ENCODE measurements around the gene ETHE1. TPM values are rescaled to one million over a fixed set of nuclear protein-coding genes. Genes with fewer than 3 reads are reported as not detected.
"Not testable (repeated sequence)": the region's sequence is repeated elsewhere in the genome, so short reads cannot be mapped to it uniquely, and the experiment has no call there.

ETHE1 gene
- total RNA-seq, 6 donors from 2014 or later = 27.4 to 69.2 (median 41.4) TPM

- no peaks in the 10 kb centered on the region for H3K9me3 ChIP-seq
- H3K4me1 ChIP-seq = no peaks in the 10 kb centered on the region
- H3K27me3 ChIP-seq = no peaks in the 10 kb centered on the region
- TF ChIP-seq EP300 (IDR thresholded peaks at IDR 0.05) = no peak
- no peak for TF ChIP-seq CTCF (IDR thresholded peaks at IDR 0.05)
- TF ChIP-seq POLR2A (IDR thresholded peaks at IDR 0.05) = no peak
- TF ChIP-seq POLR2AphosphoS5 (IDR thresholded peaks at IDR 0.05) = no peak
- no peak overlapping the region for H3K27ac ChIP-seq
- no peak for ATAC-seq (ENCODE audit: low FRiP score in 2 of 2)
- H3K4me3 ChIP-seq = no peak overlapping the region
- H3K36me3 ChIP-seq = peaks cover 14 to 71% (median 37%) of the 10 kb centered on the region in 4 donors
- peak in 1 of 2 donors; percentile 56 for DNase-seq
- 92 to 95% methylated on average over 23 of the region's 23 CpGs for WGBS, 2 donors
Observed at GRCh38 chr19:43551399-43552197, 24.6 kb upstream of the ETHE1 start.

GRCh38 chr19:43548706-43549105 is 21.7 kb upstream of the ETHE1 start:
- WGBS, 2 donors = 89 to 91% methylated on average over 2 of the region's 2 CpGs
- no peak for TF ChIP-seq POLR2AphosphoS5 (IDR thresholded peaks at IDR 0.05)
- TF ChIP-seq EP300 (IDR thresholded peaks at IDR 0.05) = no peak
- no peak for TF ChIP-seq POLR2A (IDR thresholded peaks at IDR 0.05)
- no peak for TF ChIP-seq CTCF (IDR thresholded peaks at IDR 0.05)
- H3K36me3 ChIP-seq = peaks cover 14 to 78% (median 50%) of the 10 kb centered on the region in 4 donors

GRCh38 chr19:43547926-43548325 is 20.9 kb upstream of the ETHE1 start:
- H3K4me1 ChIP-seq; ATAC-seq (ENCODE audit: low FRiP score in 2 of 2); H3K27me3 ChIP-seq; H3K4me3 ChIP-seq; H3K27ac ChIP-seq; H3K9me3 ChIP-seq: not testable (repeated sequence)
- WGBS, 2 donors = 88 to 91% methylated on average over 3 to 9 of the region's 24 CpGs
- peaks cover 14 to 81% (median 51%) of the 10 kb centered on the region in 4 donors for H3K36me3 ChIP-seq
- DNase-seq = peak in 1 of 2 donors; percentile 68

More at GRCh38 chr19:43548706-43549105, 21.7 kb upstream of the ETHE1 start:
- Histone ChIP-seq H3K4me3 (no peak overlapping the region), H3K4me1 (no peaks in the 10 kb centered on the region), H3K27me3 (no peaks in the 10 kb centered on the region), H3K27ac (no peak overlapping the region), H3K9me3 (no peaks in the 10 kb centered on the region)
- ATAC-seq (ENCODE audit: low FRiP score in 2 of 2) (no peak), DNase-seq (no peak)

- Histone ChIP-seq H3K27me3 (no peaks in the 10 kb centered on the region), H3K4me3 (no peak overlapping the region), H3K36me3 (peaks cover 11 to 81% (median 52%) of the 10 kb centered on the region in 4 donors), H3K4me1 (no peaks in the 10 kb centered on the region), H3K9me3 (no peaks in the 10 kb centered on the region), H3K27ac (no peak overlapping the region)
- DNase-seq (no peak), ATAC-seq (ENCODE audit: low FRiP score in 2 of 2) (no peak)
- WGBS, 2 donors = 93 to 97% methylated on average over 3 of the region's 3 CpGs
- no peak for TF ChIP-seq CTCF (IDR thresholded peaks at IDR 0.05)
- no peak for TF ChIP-seq EP300 (IDR thresholded peaks at IDR 0.05)
- no peak for TF ChIP-seq POLR2A (IDR thresholded peaks at IDR 0.05)
- no peak for TF ChIP-seq POLR2AphosphoS5 (IDR thresholded peaks at IDR 0.05)
Observed at GRCh38 chr19:43546581-43546980, 19.6 kb upstream of the ETHE1 start.

GRCh38 chr19:43545981-43546380 is 19.0 kb upstream of the ETHE1 start:
- no peak overlapping the region for H3K27ac ChIP-seq
- no peak overlapping the region for H3K4me3 ChIP-seq
- no peak for TF ChIP-seq POLR2A (IDR thresholded peaks at IDR 0.05)
- TF ChIP-seq POLR2AphosphoS5 (IDR thresholded peaks at IDR 0.05) = no peak
- TF ChIP-seq CTCF (IDR thresholded peaks at IDR 0.05) = no peak
- TF ChIP-seq EP300 (IDR thresholded peaks at IDR 0.05) = no peak
- ATAC-seq (ENCODE audit: low FRiP score in 2 of 2) = no peak
- H3K9me3 ChIP-seq = no peaks in the 10 kb centered on the region
- H3K27me3 ChIP-seq = no peaks in the 10 kb centered on the region
- H3K36me3 ChIP-seq = peaks cover 8 to 79% (median 49%) of the 10 kb centered on the region in 4 donors
- no peaks in the 10 kb centered on the region for H3K4me1 ChIP-seq
- 88 to 100% methylated on average over 2 of the region's 2 CpGs for WGBS, 2 donors
- DNase-seq = no peak
